Activated naive CD4-positive, alpha-beta T cell treated with anti-CD3 and anti-CD28 coated beads, Interleukin-2, amount 50 U/mL, for 16 hours (primary cell): ENCODE results near the gene EMP1.
"Not testable (repeated sequence)": the region's sequence is repeated elsewhere in the genome, so short reads cannot be mapped to it uniquely, and the experiment has no call there.

Experiments
- DNase-seq: peaks from one replicate; pipeline ENCODE4 v3.0.0-alpha.2; 2020

EMP1 gene

GRCh38 chr12:13259625-13260024 is 63.1 kb downstream of the EMP1 start:
- DNase-seq = not testable (repeated sequence)

GRCh38 chr12:13267826-13268225 is 71.3 kb downstream of the EMP1 start:
- DNase-seq = not testable (repeated sequence)

GRCh38 chr12:13268581-13268980 is 72.1 kb downstream of the EMP1 start:
- no peak for DNase-seq
